Spleen (tissue), 7 donors: Measurements from ENCODE around the gene SLC12A5.

ENCODE experiments used
- CTCF ChIP-seq, 11 experiments: fragments of 200-600 bp in 7 of 11; fragments of 450-650 bp in 4 of 11; sonication (generic) in 4 of 11; IDR thresholded peaks in 8 of 11; conservative IDR thresholded peaks in 3 of 11; 1 replicate in 7 of 11; 2 replicates in 4 of 11; pipeline versions ENCODE4 v1.4.0 to v1.8.0; 2016 to 2021; ENCODE audit warnings: antibody characterized with exemption in 11 of 11, inconsistent platforms in 4 of 11, mild to moderate bottlenecking in 1 of 11
- POLR2AphosphoS5 ChIP-seq, 3 donors: sonication (generic); formaldehyde crosslinking; IDR thresholded peaks; one replicate each; pipeline ENCODE4 v1.5.1; 2017; ENCODE audit warnings: antibody characterized with exemption in 3 of 3
- donor health status: DM: no; HTN: no; CAD: no; lungs with moderate emphysema.
- donor health status: DM: no; HTN: no; CAD: no.
- donor health status: DM: no; HTN: no; CAD: no.

- TF ChIP-seq CTCF (IDR thresholded peaks at IDR 0.05 in 8 of 11, conservative IDR thresholded peaks at IDR 0.05 in 3 of 11) (no peak), POLR2AphosphoS5 (IDR thresholded peaks at IDR 0.05) (no peak)
Observed at GRCh38 chr20:46093531-46093930, 64.5 kb downstream of the SLC12A5 start.
